ENCODE measurements around the gene RAB3IL1.

The RAB3IL1 gene

DNA sequence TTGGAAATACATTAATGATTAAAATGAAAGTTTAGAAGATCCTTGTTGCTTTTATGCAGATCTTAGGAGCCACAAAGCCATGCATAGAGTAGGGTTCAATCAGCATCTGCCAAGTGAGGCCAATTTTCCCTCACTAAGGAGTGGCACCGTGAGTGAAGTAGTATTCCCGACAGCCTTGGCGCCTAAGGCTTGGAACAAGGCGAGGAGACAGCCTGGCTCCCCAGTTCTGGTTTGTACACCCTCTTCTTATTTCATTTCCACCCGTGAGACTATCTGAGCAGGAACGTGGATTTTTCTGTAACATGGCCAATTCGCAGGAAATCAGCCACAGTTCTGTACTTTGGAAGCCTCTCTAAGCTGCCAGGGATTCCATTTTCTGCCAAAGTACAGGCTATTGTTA lies 66.7 kb downstream of the RAB3IL1 start:
- no peak for DNase-seq (ENCODE audit: extremely low read depth in 1 of 2, low read depth in 1 of 2)

DNA sequence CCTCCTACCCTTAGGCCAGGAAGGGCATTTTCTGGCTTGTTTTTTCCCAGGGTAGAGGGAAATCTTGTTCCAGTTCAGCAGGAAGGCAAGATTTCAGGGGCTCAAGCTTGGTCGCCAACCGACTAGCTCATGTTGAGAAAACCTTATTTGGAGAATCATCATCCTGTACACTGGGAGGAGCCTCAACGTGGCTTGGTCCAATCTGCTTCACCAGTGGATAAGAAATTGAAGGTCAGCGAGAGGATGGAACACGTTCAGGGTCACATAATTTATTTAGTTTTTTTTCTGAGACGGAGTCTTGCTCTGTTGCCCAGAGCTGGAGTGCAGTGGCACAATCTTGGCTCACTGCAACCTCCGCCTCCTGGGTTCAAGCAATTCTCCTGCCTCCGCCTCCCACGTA lies 68.7 kb downstream of the RAB3IL1 start:
- no peak for DNase-seq (ENCODE audit: extremely low read depth in 1 of 2, low read depth in 1 of 2)

DNA sequence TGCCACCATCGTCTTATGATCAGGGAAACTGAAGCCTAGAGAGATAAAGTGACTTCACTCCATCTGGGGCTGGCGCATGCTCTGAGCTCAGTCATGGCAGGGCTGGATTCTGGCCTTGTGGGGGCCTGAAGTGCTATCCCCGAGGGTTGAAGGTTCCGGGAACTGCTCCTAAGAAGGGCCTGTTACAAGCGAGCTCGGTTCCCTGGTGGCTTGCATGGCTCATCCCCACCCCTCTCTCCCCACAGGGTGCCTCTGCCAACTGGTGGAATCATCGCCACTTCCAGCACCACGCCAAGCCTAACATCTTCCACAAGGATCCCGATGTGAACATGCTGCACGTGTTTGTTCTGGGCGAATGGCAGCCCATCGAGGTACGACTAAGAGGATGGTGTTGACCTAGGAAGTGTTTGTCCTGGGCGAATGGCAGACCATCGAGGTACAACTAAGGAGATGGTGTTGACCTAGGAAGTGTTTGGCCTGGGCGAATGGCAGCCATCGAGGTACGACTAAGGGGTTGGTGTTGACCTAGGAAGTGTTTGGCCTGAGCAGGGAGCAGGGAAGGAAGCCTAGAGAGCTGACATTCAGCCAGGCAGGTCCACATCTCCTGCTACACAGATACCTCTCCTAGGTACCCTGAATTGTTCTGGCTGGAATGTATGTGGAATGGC lies 69.3 kb downstream of the RAB3IL1 start:
- DNase-seq (ENCODE audit: extremely low read depth in 1 of 2, low read depth in 1 of 2), result no peak

Data from activated CD8-positive, alpha-beta memory T cell treated with anti-CD3 and anti-CD28 coated beads for 1 hour (primary cell).